Right lobe of liver (tissue), 6 donors: ENCODE results near the gene FGGY. TPM values are rescaled to one million over a fixed set of nuclear protein-coding genes. Genes with fewer than 3 reads are reported as not detected.

Experiments
- ATAC-seq, 4 donors: fragments of 200-7000 bp; cut with Tn5 transposase; one replicate each; pipeline ENCODE4 v1.9.1; 2020; ENCODE audit warnings: mild to moderate bottlenecking in 4 of 4, moderate library complexity in 4 of 4
- DNase-seq, 3 donors: peaks; one replicate each; pipeline ENCODE4 v3.0.0-alpha.2; 2020
- H3K27ac ChIP-seq, 3 donors: fragments of 200-600 bp; one replicate each; pipeline ENCODE4 v1.8.0; 2022
- H3K27me3 ChIP-seq, 2 donors: fragments of 200-600 bp; one replicate each; pipeline ENCODE4 v1.8.0; 2022
- H3K36me3 ChIP-seq, 4 donors: fragments of 200-600 bp; sonication (generic) in 1 of 4; one replicate each; pipeline versions ENCODE4 v1.5.1 to v1.8.0; 2017 to 2022; ENCODE audit warnings: control low read depth in 1 of 4
- H3K4me1 ChIP-seq, 4 donors: fragments of 200-600 bp; sonication (generic) in 1 of 4; one replicate each; pipeline versions ENCODE4 v1.5.1 to v1.8.0; 2017 to 2022; ENCODE audit warnings: control low read depth in 1 of 4
- H3K4me3 ChIP-seq, 3 donors: fragments of 200-600 bp; one replicate each; pipeline ENCODE4 v1.8.0; 2022
- H3K9me3 ChIP-seq, 4 donors: fragments of 200-600 bp; sonication (generic) in 1 of 4; one replicate each; pipeline versions ENCODE4 v1.5.1 to v1.8.0; 2017 to 2022; ENCODE audit warnings: control low read depth in 1 of 4
- POLR2A ChIP-seq: fragments of 450-650 bp; IDR thresholded peaks from one replicate; pipeline ENCODE4 v1.6.1; 2017; ENCODE audit warnings: antibody characterized with exemption, mild to moderate bottlenecking
- WGBS: methylation state at CpG from one replicate; pipeline ENCODE4 v1.1.6; 2018; ENCODE audit warnings: low coverage, low lambda C conversion rate; ENCODE audit not compliant: insufficient coverage; ENCODE audit errors: missing lambda C conversion rate; 5-methylcytosine and 5-hydroxymethylcytosine counted together
- intact Hi-C, 2 donors: fragments of 100-400 bp; cut with DNase I; formaldehyde crosslinking; loops; one replicate each; pipeline versions ENCODE4 v1.11.2 to v1.14.1; 2022
- total RNA-seq, 6 experiments: library from RNA; depleted of rRNA in 2 of 6; stranded (reverse); fragments of >200 nt in 2 of 6; fragmentation: NEBNext Ultra II Directional in 3 of 6; extraction: Animal tissue kit (Norgen Biotek cat#: 25700) in 3 of 6; gene quantifications; one replicate each; pipeline versions ENCODE4 v1.1.0 to v1.2.4, GENCODE V29; 2016 to 2023
- TF ChIP-seq, protein P1 (sequence below), 4 donors: fragments of 200-600 bp in 3 of 4; fragments of 450-650 bp in 1 of 4; IDR thresholded peaks; one replicate each; pipeline versions ENCODE4 v1.5.1 to v1.8.0; 2016 to 2022; ENCODE audit warnings: antibody characterized with exemption in 4 of 4, mild to moderate bottlenecking in 2 of 4
- donor health status: DM: no; HTN: yes; CAD: no.
- donor health status: DM: no; HTN: no; CAD: no.
- donor health status: DM: no; HTN: no; CAD: no.
- donor health status: DM: no; HTN: yes; CAD: no.
- donor health status: DM: no; HTN: yes; CAD: no.

Gene FGGY
- total RNA-seq, 6 experiments from 2014 or later: 45.5 to 84.2 (median 58.7) TPM

DNA sequence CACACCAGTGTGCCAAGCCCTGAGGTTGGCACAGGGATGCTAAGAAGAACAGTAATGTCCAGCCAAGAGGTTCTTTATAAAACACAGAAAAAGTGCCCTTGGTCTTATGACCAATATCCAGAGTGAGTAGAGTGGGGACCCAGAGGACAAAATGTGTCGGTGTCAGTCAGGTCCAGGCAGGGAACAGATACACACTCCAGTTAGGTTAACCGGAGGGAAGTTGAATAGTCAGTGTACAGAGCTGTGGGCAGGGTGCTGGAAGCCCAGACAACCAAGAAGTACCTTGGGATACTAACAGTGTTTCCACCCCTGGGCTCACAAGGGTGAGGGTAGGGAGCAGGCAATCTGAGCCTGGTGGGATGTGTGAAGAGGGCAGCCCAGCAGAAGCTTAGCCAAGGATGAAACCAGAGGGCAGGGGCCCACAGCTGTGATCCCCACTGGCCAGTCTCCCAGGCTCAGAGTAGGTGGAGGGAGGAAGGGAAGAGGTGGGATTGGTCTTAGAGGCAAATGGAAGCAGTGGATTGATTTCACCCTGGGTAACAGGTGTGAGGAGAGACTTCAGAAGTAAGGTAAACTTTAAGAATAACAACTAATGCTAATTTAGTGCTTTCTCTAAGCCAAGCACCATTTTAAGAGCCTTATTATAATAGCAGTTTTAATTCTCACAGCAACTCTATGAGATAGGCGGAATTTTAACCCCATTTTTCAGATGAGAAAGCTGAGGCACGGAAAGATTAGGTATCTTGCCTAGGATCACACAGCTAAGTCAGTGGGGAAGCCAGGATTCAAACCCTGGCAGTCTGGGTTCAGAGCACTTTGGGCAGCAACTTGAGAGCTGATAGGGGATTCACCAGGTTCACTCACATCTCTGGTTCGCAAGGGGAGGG lies 374.4 kb downstream of the FGGY start:
- H3K4me3 ChIP-seq: no peak overlapping the region
- TF ChIP-seq POLR2A: no peak
- TF ChIP-seq, protein P1, sequence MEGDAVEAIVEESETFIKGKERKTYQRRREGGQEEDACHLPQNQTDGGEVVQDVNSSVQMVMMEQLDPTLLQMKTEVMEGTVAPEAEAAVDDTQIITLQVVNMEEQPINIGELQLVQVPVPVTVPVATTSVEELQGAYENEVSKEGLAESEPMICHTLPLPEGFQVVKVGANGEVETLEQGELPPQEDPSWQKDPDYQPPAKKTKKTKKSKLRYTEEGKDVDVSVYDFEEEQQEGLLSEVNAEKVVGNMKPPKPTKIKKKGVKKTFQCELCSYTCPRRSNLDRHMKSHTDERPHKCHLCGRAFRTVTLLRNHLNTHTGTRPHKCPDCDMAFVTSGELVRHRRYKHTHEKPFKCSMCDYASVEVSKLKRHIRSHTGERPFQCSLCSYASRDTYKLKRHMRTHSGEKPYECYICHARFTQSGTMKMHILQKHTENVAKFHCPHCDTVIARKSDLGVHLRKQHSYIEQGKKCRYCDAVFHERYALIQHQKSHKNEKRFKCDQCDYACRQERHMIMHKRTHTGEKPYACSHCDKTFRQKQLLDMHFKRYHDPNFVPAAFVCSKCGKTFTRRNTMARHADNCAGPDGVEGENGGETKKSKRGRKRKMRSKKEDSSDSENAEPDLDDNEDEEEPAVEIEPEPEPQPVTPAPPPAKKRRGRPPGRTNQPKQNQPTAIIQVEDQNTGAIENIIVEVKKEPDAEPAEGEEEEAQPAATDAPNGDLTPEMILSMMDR (IDR thresholded peaks at IDR 0.05): no peak
- no peaks in the 10 kb centered on the region for H3K27me3 ChIP-seq
- H3K27ac ChIP-seq: no peak overlapping the region
- DNase-seq (no peak), ATAC-seq (no peak)
- intact Hi-C loops: no loop called here
- 82% methylated on average over 4 of the region's 5 CpGs for WGBS
- no peaks in the 10 kb centered on the region for H3K9me3 ChIP-seq
- peaks cover 0 to 8% (median 2%) of the 10 kb centered on the region in 4 donors for H3K36me3 ChIP-seq
- H3K4me1 ChIP-seq: peaks cover 0 to 28% (median 13%) of the 10 kb centered on the region in 4 donors

GRCh38 chr1:59671953-59672305 lies 375.0 kb downstream of the FGGY start:
- peaks cover 0 to 8% (median 2%) of the 10 kb centered on the region in 4 donors for H3K36me3 ChIP-seq
- no peak overlapping the region for H3K27ac ChIP-seq
- H3K27me3 ChIP-seq: no peaks in the 10 kb centered on the region
- TF ChIP-seq POLR2A: no peak
- TF ChIP-seq, protein P1 (IDR thresholded peaks at IDR 0.05): no peak
- ATAC-seq (no peak), DNase-seq (no peak)
- H3K9me3 ChIP-seq: no peaks in the 10 kb centered on the region
- H3K4me1 ChIP-seq: peaks cover 0 to 25% (median 13%) of the 10 kb centered on the region in 4 donors
- 40% methylated on average over 1 of the region's 4 CpGs for WGBS
- intact Hi-C loops: no loop called here
- no peak overlapping the region for H3K4me3 ChIP-seq

DNA sequence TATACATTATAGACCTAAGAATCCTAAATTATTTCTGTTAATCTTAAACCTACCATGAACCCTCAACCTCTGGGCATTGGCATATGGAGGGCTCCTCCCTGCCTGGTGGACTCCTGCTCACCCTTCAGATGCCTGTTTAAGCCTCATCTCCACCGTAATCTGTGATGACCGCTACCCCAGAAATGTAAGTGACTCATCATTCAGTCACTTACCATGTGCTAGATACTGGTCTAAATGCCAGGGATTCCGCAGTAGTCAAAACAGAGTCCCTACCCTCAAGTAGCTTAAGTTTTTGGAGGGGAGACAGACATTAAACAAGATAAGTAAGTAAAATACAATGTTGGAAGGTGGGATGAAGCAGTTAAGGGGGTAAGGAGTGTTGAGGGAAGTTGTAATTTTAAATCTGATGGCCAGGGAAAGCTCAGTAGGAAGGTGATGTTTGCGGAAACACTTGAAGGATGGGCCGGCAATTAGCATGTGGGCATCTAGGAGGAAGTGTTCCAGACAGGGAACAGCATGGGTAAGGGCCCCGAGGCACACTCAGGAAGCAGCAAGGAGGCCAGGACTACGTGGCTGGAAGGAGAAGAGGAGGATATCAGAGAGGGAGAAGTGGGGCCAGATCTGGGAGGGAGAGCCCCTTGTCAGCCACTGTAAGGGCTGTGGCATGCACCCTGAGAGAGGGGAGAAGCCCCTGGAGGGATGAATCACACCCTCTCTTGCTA lies 376.1 kb downstream of the FGGY start:
- Histone ChIP-seq H3K4me1 (peaks cover 0 to 23% (median 13%) of the 10 kb centered on the region in 4 donors), H3K27me3 (no peaks in the 10 kb centered on the region), H3K4me3 (no peak overlapping the region), H3K36me3 (peaks cover 0 to 3% (median 0%) of the 10 kb centered on the region in 4 donors), H3K27ac (peak overlapping the region; percentile 56 to 71 (median 62)), H3K9me3 (no peaks in the 10 kb centered on the region)
- TF ChIP-seq POLR2A: no peak
- TF ChIP-seq, protein P1 (IDR thresholded peaks at IDR 0.05): no peak
- 66% methylated on average over 7 of the region's 7 CpGs for WGBS
- ATAC-seq (peak in 2 of 4 donors; percentile 1 to 57), DNase-seq (no peak)
- intact Hi-C loops: no loop called here

DNA sequence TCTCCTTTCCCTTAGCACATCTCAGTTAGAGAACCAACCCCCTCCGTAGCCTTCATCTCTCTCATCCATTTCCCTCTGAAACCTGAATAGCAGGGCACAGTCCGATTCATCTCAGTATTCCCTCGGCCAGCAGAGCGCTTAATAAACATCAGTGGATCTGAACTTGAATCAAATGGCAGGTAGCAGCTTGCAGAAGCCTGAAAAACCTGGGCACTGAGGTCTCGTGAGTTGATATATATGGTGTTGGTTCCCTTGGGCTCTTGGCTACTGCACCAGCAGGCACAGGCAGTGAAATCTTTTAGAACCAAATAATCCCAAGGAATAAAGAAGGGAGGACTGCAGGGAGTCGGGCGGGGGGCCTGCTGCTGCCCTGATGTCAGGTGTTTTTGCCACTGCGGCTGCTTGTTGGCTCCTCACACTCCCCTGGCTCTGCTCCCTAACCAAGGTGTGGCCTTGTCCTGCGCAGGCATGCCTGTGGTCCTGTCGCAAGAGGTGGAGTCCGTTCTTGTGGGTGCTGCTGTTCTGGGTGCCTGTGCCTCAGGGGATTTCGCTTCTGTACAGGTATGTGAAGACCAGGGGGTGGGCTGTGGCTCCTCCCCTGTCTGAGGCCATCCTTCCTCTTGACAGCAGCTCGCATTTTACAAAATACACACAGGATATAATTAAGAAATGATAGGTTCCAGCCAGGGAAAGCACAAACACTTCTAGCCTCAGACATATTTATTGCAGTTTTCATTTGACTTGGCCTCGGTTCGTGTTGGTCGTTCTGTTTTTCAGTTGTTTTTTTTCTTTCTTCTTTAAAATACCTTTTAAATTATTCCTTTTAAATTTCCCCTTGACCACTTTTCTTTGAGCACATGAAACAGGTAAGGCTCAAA lies 376.9 kb downstream of the FGGY start:
- H3K4me1 ChIP-seq: peaks cover 0 to 23% (median 13%) of the 10 kb centered on the region in 4 donors
- no peaks in the 10 kb centered on the region for H3K27me3 ChIP-seq
- peak overlapping the region; percentile 56 to 71 (median 62) for H3K27ac ChIP-seq
- TF ChIP-seq, protein P1 (IDR thresholded peaks at IDR 0.05): no peak
- peak; percentile 23 for TF ChIP-seq POLR2A
- H3K36me3 ChIP-seq: peaks cover 0 to 3% (median 0%) of the 10 kb centered on the region in 4 donors
- intact Hi-C loops: no loop called here
- H3K9me3 ChIP-seq: no peaks in the 10 kb centered on the region
- WGBS: 13% methylated on average over 5 of the region's 16 CpGs
- no peak overlapping the region for H3K4me3 ChIP-seq
- ATAC-seq (peak; percentile 79 to 91 (median 90)), DNase-seq (peak; percentile 83 to 91 (median 90))
